KMS-11 (cell line): ENCODE data around the gene TAL1.

Source experiments
- H2AFZ ChIP-seq: fragments of 200-600 bp; sonication (generic); 2 replicates; pipeline ENCODE4 v1.6.1; 2016; ENCODE audit warnings: antibody characterized with exemption, mixed run types, low read depth
- H3K27ac ChIP-seq: fragments of 200-600 bp; sonication (generic); 2 replicates; pipeline ENCODE4 v1.6.1; 2016; ENCODE audit warnings: mild to moderate bottlenecking, mixed run types
- H3K27me3 ChIP-seq: fragments of 200-600 bp; sonication (generic); 2 replicates; pipeline ENCODE4 v1.6.1; 2017; ENCODE audit warnings: mild to moderate bottlenecking, low read depth, mixed run types, moderate library complexity; ENCODE audit not compliant: insufficient read depth
- H3K36me3 ChIP-seq: fragments of 200-600 bp; sonication (generic); 2 replicates; pipeline ENCODE4 v1.6.1; 2017; ENCODE audit warnings: mild to moderate bottlenecking, mixed run types; ENCODE audit not compliant: insufficient read depth
- H3K4me1 ChIP-seq: fragments of 200-600 bp; sonication (generic); 2 replicates; pipeline ENCODE4 v1.6.1; 2016; ENCODE audit warnings: mild to moderate bottlenecking, low read depth, mixed run types; ENCODE audit not compliant: poor library complexity, severe bottlenecking
- H3K4me2 ChIP-seq: fragments of 200-600 bp; sonication (generic); 2 replicates; pipeline ENCODE4 v1.7.0; 2016; ENCODE audit warnings: mild to moderate bottlenecking, mixed run types
- H3K4me3 ChIP-seq: fragments of 200-600 bp; sonication (generic); IDR thresholded peaks from 2 replicates; pipeline ENCODE4 v1.6.1; 2017; ENCODE audit warnings: low read depth, low read length, mixed read lengths; ENCODE audit not compliant: insufficient read depth
- H3K79me2 ChIP-seq: fragments of 200-600 bp; sonication (generic); 2 replicates; pipeline ENCODE4 v1.6.1; 2016; ENCODE audit warnings: low read depth, mixed run types; ENCODE audit not compliant: insufficient read depth
- H3K9ac ChIP-seq: fragments of 200-600 bp; sonication (generic); 2 replicates; pipeline ENCODE4 v1.6.1; 2016; ENCODE audit warnings: mild to moderate bottlenecking, mixed run types
- H4K20me1 ChIP-seq: fragments of 200-600 bp; sonication (generic); 2 replicates; pipeline ENCODE4 v1.6.1; 2016; ENCODE audit warnings: mild to moderate bottlenecking, mixed run types; ENCODE audit not compliant: insufficient read depth
- TF ChIP-seq, protein P1 (sequence below): fragments of 200-600 bp; sonication (generic); conservative IDR thresholded peaks from 2 replicates; pipeline ENCODE4 v1.6.1; 2017; ENCODE audit warnings: low read depth, mild to moderate bottlenecking, antibody characterized with exemption, low read length, moderate library complexity, mixed read lengths

Gene TAL1

DNA sequence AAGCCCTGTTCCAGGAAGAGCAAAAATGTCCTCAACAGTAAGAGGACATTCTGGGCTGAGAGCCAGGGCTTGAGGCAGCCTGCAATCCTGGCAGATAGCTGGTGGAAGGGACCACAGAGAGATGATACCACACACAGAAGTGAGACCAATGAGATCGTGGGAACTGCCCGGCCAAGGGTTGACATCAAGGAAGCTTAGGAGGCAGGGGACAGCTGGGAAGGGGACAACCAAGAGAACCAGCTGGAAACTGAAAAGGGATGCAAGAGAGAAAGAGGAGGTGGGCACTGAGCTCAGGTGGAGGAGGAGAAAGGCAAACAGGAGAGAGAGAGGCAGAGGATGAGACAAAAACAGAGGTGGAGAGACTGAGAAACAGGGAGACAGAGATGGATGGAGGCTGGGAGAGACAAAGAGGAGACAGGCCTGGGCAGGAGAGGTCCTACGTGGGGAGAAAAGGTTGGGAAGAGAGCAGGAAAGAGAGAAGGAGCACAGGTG lies 51.4 kb downstream of the TAL1 start:
- Histone ChIP-seq H3K36me3 (no peaks in the 10 kb centered on the region), H3K4me1 (peaks cover 8% of the 10 kb centered on the region), H4K20me1 (no peaks in the 10 kb centered on the region), H3K79me2 (no peaks in the 10 kb centered on the region), H3K9ac (no peak overlapping the region), H3K27me3 (no peaks in the 10 kb centered on the region), H2AFZ (no peak overlapping the region), H3K4me2 (no peak overlapping the region), H3K4me3 (no peak overlapping the region), H3K27ac (no peak overlapping the region)
- TF ChIP-seq, protein P1, sequence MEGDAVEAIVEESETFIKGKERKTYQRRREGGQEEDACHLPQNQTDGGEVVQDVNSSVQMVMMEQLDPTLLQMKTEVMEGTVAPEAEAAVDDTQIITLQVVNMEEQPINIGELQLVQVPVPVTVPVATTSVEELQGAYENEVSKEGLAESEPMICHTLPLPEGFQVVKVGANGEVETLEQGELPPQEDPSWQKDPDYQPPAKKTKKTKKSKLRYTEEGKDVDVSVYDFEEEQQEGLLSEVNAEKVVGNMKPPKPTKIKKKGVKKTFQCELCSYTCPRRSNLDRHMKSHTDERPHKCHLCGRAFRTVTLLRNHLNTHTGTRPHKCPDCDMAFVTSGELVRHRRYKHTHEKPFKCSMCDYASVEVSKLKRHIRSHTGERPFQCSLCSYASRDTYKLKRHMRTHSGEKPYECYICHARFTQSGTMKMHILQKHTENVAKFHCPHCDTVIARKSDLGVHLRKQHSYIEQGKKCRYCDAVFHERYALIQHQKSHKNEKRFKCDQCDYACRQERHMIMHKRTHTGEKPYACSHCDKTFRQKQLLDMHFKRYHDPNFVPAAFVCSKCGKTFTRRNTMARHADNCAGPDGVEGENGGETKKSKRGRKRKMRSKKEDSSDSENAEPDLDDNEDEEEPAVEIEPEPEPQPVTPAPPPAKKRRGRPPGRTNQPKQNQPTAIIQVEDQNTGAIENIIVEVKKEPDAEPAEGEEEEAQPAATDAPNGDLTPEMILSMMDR, result no peak

DNA sequence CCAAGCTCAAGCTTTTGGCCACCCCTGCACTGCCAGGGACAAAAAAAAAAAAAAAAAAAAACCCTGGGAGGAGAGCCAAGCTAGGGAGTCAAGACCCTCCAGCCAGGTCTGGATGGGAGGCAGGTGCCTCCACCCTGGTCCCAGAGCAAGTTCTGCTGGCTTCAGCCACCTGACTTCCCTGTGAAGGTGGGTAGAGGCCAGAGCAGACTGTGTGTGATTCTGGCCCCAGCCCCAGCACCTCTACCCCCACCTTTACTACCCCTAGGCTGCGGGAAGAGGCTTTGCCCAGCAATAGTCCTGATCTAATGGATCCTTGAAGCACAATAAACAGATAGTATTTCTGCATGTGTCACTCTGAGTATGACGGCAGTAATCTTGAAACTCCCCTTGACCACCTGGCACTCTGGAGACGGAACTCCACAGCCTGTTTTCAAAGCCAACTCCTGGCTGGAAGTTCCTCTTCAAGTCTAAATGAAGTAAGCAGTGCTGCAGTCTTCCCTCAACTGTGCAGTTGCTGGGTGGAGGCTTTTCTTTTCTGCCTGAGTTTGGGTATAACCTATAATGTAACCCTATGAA lies 51.9 kb downstream of the TAL1 start:
- no peak overlapping the region for H3K27ac ChIP-seq
- peaks cover 9% of the 10 kb centered on the region for H3K4me1 ChIP-seq
- no peaks in the 10 kb centered on the region for H3K36me3 ChIP-seq
- H3K9ac ChIP-seq, result no peak overlapping the region; the same call in 1 of the 2 replicates
- H3K4me3 ChIP-seq, result no peak overlapping the region
- H4K20me1 ChIP-seq, result no peaks in the 10 kb centered on the region
- TF ChIP-seq, protein P1, result no peak
- no peaks in the 10 kb centered on the region for H3K27me3 ChIP-seq
- no peaks in the 10 kb centered on the region for H3K79me2 ChIP-seq
- peak overlapping the region; percentile 100; the same call in 1 of the 2 replicates for H3K4me2 ChIP-seq
- H2AFZ ChIP-seq, result peak overlapping the region; percentile 100; the same call in 1 of the 2 replicates

DNA sequence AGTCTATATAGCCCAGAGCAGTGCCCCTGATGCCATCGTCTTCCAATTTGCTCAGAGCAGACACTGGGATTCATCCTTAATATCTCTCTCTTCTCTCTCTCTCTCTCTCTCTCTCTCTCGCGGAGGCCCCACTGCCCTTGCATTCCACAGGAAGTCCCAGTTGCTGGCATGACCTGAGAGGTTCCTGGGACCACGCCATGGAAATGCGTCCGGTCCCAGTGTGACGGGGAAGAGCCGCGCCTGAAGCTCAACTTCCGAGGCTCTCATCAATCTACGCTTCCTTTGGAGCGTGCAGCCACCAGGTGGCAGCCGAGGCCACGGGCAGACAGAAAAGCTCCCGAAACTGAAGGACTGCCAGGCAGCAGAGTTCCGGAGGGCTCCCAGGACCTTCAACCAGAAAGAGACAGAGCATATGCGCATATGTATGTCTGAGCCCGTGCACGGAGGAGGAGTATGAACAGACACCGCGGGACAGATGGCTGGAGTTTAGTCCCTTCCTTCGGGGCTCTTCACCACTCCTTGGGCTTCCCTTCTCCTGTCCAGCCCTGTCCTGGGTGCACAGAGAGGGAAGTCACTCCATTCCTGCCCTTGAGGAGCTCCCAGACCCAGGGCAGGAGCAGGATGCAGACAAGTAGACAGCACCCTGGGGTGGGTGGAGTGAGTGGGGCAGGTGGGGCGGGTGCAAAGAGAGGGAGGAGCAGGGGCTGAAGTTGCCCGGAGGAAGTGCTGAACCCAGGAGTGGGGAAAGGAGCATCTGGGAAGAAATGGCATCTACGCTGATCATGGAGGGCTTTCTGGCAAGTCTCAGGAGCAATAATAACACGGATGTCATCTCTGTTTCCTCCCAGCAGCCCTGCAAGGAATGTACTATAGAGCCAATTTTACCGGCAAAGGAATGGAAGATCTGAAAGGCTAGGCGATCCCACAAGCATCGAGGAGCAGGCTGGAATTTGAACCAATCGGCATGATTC lies 52.7 kb downstream of the TAL1 start:
- H3K27ac ChIP-seq, result 0 out of 2 replicates have a peak overlapping the region, but pooled peaks have one; percentile 20
- peaks cover 9% of the 10 kb centered on the region for H3K4me1 ChIP-seq
- no peaks in the 10 kb centered on the region; the same call in 1 of the 2 replicates for H3K27me3 ChIP-seq
- TF ChIP-seq, protein P1, result peak; percentile 91
- peak overlapping the region; percentile 93 for H3K4me3 ChIP-seq
- peak overlapping the region; percentile 100 for H2AFZ ChIP-seq
- no peaks in the 10 kb centered on the region for H4K20me1 ChIP-seq
- H3K79me2 ChIP-seq, result no peaks in the 10 kb centered on the region
- no peaks in the 10 kb centered on the region for H3K36me3 ChIP-seq
- peak overlapping the region; percentile 60; the same call in 1 of the 2 replicates for H3K9ac ChIP-seq
- peak overlapping the region; percentile 100 for H3K4me2 ChIP-seq

DNA sequence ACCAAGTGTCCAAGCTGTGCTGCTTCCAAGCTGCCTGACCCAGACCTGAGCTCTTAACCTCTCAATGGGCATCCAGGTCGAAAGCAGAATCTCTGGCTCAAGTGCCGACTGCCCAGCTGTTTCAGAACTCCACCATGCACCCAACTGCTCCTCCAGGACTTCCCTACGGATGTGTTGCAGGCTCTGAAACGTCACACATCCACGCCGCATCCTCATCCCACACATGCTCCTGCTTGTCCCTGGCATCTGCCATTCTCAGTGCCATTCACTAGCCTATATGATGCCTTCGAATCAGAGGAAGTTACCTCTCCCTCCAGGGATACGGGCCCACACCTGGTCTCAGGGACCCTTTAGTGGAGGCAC lies 53.4 kb downstream of the TAL1 start:
- peak overlapping the region; percentile 60; the same call in 1 of the 2 replicates for H3K9ac ChIP-seq
- no peaks in the 10 kb centered on the region for H3K79me2 ChIP-seq
- H2AFZ ChIP-seq, result peak overlapping the region; percentile 100
- H3K27ac ChIP-seq, result no peak overlapping the region
- TF ChIP-seq, protein P1, result no peak
- H3K4me3 ChIP-seq, result no peak overlapping the region
- no peaks in the 10 kb centered on the region; the same call in 1 of the 2 replicates for H3K27me3 ChIP-seq
- H4K20me1 ChIP-seq, result no peaks in the 10 kb centered on the region
- no peak overlapping the region; the same call in 1 of the 2 replicates for H3K4me2 ChIP-seq
- no peaks in the 10 kb centered on the region for H3K36me3 ChIP-seq
- H3K4me1 ChIP-seq, result peaks cover 9% of the 10 kb centered on the region
